Parathyroid adenoma (tissue), 2 donors: ENCODE data around the gene ITGAL.

Source experiments
- H2AFZ ChIP-seq: fragments of 300-600 bp; sonication (generic); one replicate; pipeline ENCODE4 v1.7.0; 2017; ENCODE audit warnings: antibody characterized with exemption, mild to moderate bottlenecking
- H3K27ac ChIP-seq: fragments of 300-600 bp; sonication (generic); one replicate; pipeline ENCODE4 v1.7.0; 2017
- H3K27me3 ChIP-seq: fragments of 300-600 bp; sonication (generic); one replicate; pipeline ENCODE4 v1.7.0; 2017; ENCODE audit warnings: low read length; ENCODE audit not compliant: control insufficient read depth, insufficient read depth
- H3K36me3 ChIP-seq: fragments of 300-600 bp; sonication (generic); one replicate; pipeline ENCODE4 v1.7.0; 2017; ENCODE audit warnings: low read length; ENCODE audit not compliant: control insufficient read depth, insufficient read depth
- H3K4me1 ChIP-seq: fragments of 300-600 bp; sonication (generic); one replicate; pipeline ENCODE4 v1.7.0; 2017; ENCODE audit warnings: control low read depth
- H3K4me2 ChIP-seq: fragments of 300-600 bp; sonication (generic); one replicate; pipeline ENCODE4 v1.7.0; 2017; ENCODE audit warnings: low read length
- H3K4me3 ChIP-seq: fragments of 300-600 bp; sonication (generic); one replicate; pipeline ENCODE4 v1.7.0; 2017; ENCODE audit warnings: low read depth, low read length
- H3K79me2 ChIP-seq: fragments of 300-600 bp; sonication (generic); one replicate; pipeline ENCODE4 v1.7.0; 2017; ENCODE audit warnings: control low read depth
- H3K9ac ChIP-seq: fragments of 300-600 bp; sonication (generic); one replicate; pipeline ENCODE4 v1.7.0; 2017; ENCODE audit warnings: mild to moderate bottlenecking
- H3K9me3 ChIP-seq: fragments of 300-600 bp; sonication (generic); one replicate; pipeline ENCODE4 v1.7.0; 2017; ENCODE audit warnings: low read length; ENCODE audit not compliant: control insufficient read depth
- TF ChIP-seq, protein P1 (sequence below): fragments of 300-600 bp; sonication (generic); IDR thresholded peaks from one replicate; pipeline ENCODE4 v1.7.0; 2017; ENCODE audit warnings: antibody characterized with exemption, mild to moderate bottlenecking
- donor health status: primary hyperparathyroidism.

The ITGAL gene

GRCh38 chr16:30570636-30571444 is 98.3 kb downstream of the ITGAL start:
- Histone ChIP-seq H3K4me3 (peak overlapping the region; percentile 81), H3K9me3 (no peaks in the 10 kb centered on the region), H3K79me2 (no peaks in the 10 kb centered on the region), H2AFZ (peak overlapping the region; percentile 100), H3K27me3 (no peaks in the 10 kb centered on the region), H3K4me2 (peak overlapping the region; percentile 99), H3K9ac (peak overlapping the region; percentile 99), H3K27ac (peak overlapping the region; percentile 99), H3K36me3 (no peaks in the 10 kb centered on the region), H3K4me1 (peaks cover 12% of the 10 kb centered on the region)
- TF ChIP-seq, protein P1, sequence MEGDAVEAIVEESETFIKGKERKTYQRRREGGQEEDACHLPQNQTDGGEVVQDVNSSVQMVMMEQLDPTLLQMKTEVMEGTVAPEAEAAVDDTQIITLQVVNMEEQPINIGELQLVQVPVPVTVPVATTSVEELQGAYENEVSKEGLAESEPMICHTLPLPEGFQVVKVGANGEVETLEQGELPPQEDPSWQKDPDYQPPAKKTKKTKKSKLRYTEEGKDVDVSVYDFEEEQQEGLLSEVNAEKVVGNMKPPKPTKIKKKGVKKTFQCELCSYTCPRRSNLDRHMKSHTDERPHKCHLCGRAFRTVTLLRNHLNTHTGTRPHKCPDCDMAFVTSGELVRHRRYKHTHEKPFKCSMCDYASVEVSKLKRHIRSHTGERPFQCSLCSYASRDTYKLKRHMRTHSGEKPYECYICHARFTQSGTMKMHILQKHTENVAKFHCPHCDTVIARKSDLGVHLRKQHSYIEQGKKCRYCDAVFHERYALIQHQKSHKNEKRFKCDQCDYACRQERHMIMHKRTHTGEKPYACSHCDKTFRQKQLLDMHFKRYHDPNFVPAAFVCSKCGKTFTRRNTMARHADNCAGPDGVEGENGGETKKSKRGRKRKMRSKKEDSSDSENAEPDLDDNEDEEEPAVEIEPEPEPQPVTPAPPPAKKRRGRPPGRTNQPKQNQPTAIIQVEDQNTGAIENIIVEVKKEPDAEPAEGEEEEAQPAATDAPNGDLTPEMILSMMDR: no peak

DNA sequence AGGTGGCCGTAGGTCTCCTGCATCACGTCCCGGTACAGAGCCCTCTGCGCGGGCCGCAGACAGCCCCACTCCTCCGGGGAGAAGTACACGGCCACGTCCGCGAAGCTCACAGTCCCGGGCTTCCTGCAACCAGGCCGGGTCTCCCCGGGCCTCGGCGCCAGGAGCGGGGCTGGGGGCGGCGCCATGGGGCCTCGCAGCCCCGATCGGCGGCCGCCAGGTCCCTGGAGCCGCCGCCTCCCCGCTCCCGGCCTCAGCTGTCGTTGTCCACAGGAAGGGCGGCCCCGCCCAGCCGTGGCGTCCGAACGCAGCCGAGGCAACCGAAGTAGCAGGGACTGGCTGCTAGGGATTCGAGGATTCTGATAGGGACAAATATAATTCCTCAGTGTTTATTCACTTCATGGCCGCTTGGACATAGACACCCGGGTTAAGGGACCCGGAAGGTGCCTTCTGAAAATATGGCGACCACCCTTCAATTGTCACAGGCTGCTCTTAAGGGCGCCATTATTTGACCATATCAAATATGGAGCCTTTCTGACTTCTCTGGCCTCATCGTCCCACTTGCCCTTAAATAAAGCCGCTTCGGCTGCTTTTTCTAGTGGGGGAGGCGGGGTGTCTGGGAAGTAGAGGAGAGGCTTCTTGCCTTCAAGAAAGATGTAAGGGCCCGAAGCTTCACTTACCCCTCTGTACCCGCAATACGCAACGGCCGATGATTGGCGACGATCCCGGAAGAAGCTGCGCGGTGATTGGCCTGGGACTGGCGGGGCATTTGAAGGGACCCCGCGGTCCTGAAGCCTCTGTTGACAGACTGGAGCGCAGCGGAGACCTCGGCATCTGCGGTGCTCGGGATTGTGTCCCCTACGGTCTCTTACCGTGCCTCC is 99.1 kb downstream of the ITGAL start, which contains the start of gene ZNF688:
TSS of gene ZNF688 (minus strand) at position 270 of the 878 bp plus-strand sequence. CDS start at position 185, 85 bp downstream.
- TF ChIP-seq, protein P1: no peak
- Histone ChIP-seq H3K4me2 (peak within 1 kb of the TSS; percentile 99), H3K27ac (peak within 1 kb of the TSS; percentile 99), H3K79me2 (no peaks in the 10 kb centered on the region), H3K9me3 (no peaks in the 10 kb centered on the region), H3K4me3 (peak within 1 kb of the TSS; percentile 81), H3K4me1 (peaks cover 12% of the 10 kb centered on the region), H2AFZ (peak within 1 kb of the TSS; percentile 100), H3K9ac (peak within 1 kb of the TSS; percentile 99), H3K27me3 (no peaks in the 10 kb centered on the region), H3K36me3 (no peaks in the 10 kb centered on the region)
